IMR-90 (cell line): ENCODE results near the gene ERGIC1.
"Not testable (repeated sequence)": the region's sequence is repeated elsewhere in the genome, so short reads cannot be mapped to it uniquely, and the experiment has no call there.

Experiments used
- CTCF ChIP-seq: conservative IDR thresholded peaks from 2 replicates; pipeline ENCODE4 v1.5.1; 2012; ENCODE audit warnings: mild to moderate bottlenecking, low read depth, low read length, improper control_type of control experiment
- RCOR1 ChIP-seq: IDR thresholded peaks from 2 replicates; pipeline ENCODE4 v1.6.1; 2012; ENCODE audit warnings: mild to moderate bottlenecking, low read length, improper control_type of control experiment; ENCODE audit not compliant: insufficient replicate concordance

DNA sequence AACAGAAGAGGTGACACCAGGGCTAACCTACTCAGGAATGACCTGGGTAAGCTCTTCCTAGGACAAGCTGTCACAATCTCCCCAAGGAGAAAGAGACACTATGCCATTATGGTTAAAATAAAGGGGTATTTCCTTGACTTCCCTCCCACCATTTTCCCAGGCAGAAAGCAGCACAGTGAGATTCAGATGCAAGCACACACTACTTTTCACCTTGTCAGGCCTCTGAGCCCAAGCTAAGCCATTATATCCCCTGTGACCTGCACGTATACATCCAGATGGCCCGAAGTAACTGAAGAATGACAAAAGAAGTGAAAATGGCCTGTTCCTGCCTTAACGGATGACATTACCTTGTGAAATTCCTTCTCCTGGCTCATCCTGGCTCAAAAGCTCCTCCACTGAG lies 46.5 kb upstream of the ERGIC1 start:
- not testable (repeated sequence) for TF ChIP-seq CTCF, RCOR1
